NK-92 treated with Interleukin-12 subunit alpha and Interleukin-12 subunit beta, amount 100 ng/mL, for 24 hours (cell line): Measurements from ENCODE around the gene YKT6.

Experiments
- DNase-seq: peaks from one replicate; lab custom pipeline; 2025; lab: John Stamatoyannopoulos, UW

The YKT6 gene

GRCh38 chr7:44258865-44259546 is 58.2 kb downstream of the YKT6 start:
- no peak for DNase-seq

GRCh38 chr7:44259547-44260457 is 59.0 kb downstream of the YKT6 start:
- no peak for DNase-seq

- no peak for DNase-seq
These were observed 60.5 kb downstream of the YKT6 start for GRCh38 chr7:44261240-44261639.

- no peak for DNase-seq
These were observed 61.3 kb downstream of the YKT6 start for GRCh38 chr7:44262031-44262430.

GRCh38 chr7:44263326-44264082 is 62.7 kb downstream of the YKT6 start:
- DNase-seq: no peak
